HCT116 (cell line): ENCODE measurements around the gene SRCIN1. TPM values are rescaled to one million over a fixed set of nuclear protein-coding genes. Genes with fewer than 3 reads are reported as not detected.

ENCODE experiments used
- ATAC-seq: fragments of 200-7000 bp; cut with Tn5 transposase; 2 replicates; pipeline ENCODE4 v1.9.1; 2020; ENCODE audit warnings: mild to moderate bottlenecking, moderate library complexity
- BruUV-seq: library from RNA; stranded (reverse); fragments of 400-500 nt; replicated peaks from 2 replicates; lab custom pipeline; 2021; lab: Mats Ljungman, UMichigan
- CTCF ChIA-PET: fragments of 300-600 bp; sonication (Branson Sonifier 250); formaldehyde crosslinking; loops from one replicate; lab custom pipeline; 2021; ENCODE audit warnings: antibody characterized with exemption; lab: Charles Lee
- POLR2A ChIA-PET: fragments of 300-600, 350-600 bp; sonication (Branson Sonifier 250); formaldehyde crosslinking; loops from one replicate; lab custom pipeline; 2021; ENCODE audit warnings: antibody characterized with exemption; lab: Charles Lee
- RAD21 ChIA-PET, 2 experiments: fragments of 300-600 bp; sonication (Branson Sonifier 250); formaldehyde crosslinking; loops; one replicate each; lab custom pipeline; 2023; ENCODE audit warnings: low total read pairs in 2 of 2; ENCODE audit not compliant: uncharacterized antibody in 2 of 2, unreplicated experiment in 2 of 2, low non-redundant PET in 1 of 2; lab: Charles Lee
- DNase-seq: peaks from one replicate; pipeline ENCODE4 v3.0.0-alpha.2; 2010; ENCODE audit warnings: low read depth, low spot score
- H2AFZ ChIP-seq: fragments of 200-600 bp; shearing (Covaris generic), sonication (generic); 2 replicates; pipeline ENCODE4 v1.6.1; 2017; ENCODE audit warnings: low read depth, mixed run types, mixed read lengths, antibody characterized with exemption, low read length; ENCODE audit not compliant: poor library complexity, severe bottlenecking
- H3K27ac ChIP-seq: 2 replicates; pipeline ENCODE4 v1.5.1; 2012; ENCODE audit warnings: low read depth, low read length
- H3K27me3 ChIP-seq: fragments of 200-600 bp; sonication (generic); 2 replicates; pipeline ENCODE4 v1.6.1; 2016; ENCODE audit warnings: mixed run types, low read length, mixed read lengths; ENCODE audit not compliant: insufficient read depth
- H3K36me3 ChIP-seq, 2 experiments: fragments of 200-500 bp in 1 of 2; fragments of 200-600 bp in 1 of 2; sonication (Bioruptor generic) in 1 of 2; sonication (generic) in 1 of 2; 2 replicates each; pipeline versions ENCODE4 v1.5.1 to v1.6.1; 2014 to 2016; ENCODE audit warnings: low read length in 2 of 2, inconsistent platforms in 1 of 2, mixed read lengths in 1 of 2, mixed run types in 1 of 2; ENCODE audit not compliant: insufficient read depth in 2 of 2, control insufficient read depth in 1 of 2
- H3K4me1 ChIP-seq, 2 experiments: fragments of 200-600 bp in 1 of 2; sonication (generic) in 1 of 2; 2 replicates each; pipeline versions ENCODE4 v1.5.1 to v1.6.1; 2012 to 2017; ENCODE audit warnings: low read length in 2 of 2, inconsistent platforms in 1 of 2, mild to moderate bottlenecking in 1 of 2, mixed read lengths in 1 of 2, mixed run types in 1 of 2, moderate library complexity in 1 of 2; ENCODE audit not compliant: insufficient read depth in 2 of 2, control insufficient read depth in 1 of 2
- H3K4me2 ChIP-seq: fragments of 200-600 bp; sonication (generic); 2 replicates; pipeline ENCODE4 v1.6.1; 2017; ENCODE audit warnings: mixed run types, low read length, mixed read lengths
- H3K4me3 ChIP-seq, 2 experiments: fragments of 200-600 bp in 1 of 2; sonication (generic) in 1 of 2; replicated peaks in 1 of 2; 2 replicates each; pipeline ENCODE4 v1.5.1; 2011 to 2016; ENCODE audit warnings: low read length in 2 of 2, control low read depth in 1 of 2, low read depth in 1 of 2, mild to moderate bottlenecking in 1 of 2, mixed read lengths in 1 of 2, mixed run types in 1 of 2
- H3K79me2 ChIP-seq: fragments of 200-600 bp; sonication (generic); 2 replicates; pipeline ENCODE4 v1.6.1; 2017; ENCODE audit warnings: mild to moderate bottlenecking, mixed run types, low read length, moderate library complexity, mixed read lengths; ENCODE audit not compliant: insufficient read depth
- H3K9ac ChIP-seq: fragments of 200-600 bp; sonication (generic); 2 replicates; pipeline ENCODE4 v1.6.1; 2016; ENCODE audit warnings: low read length, mixed read lengths
- H3K9me2 ChIP-seq: fragments of 200-600 bp; sonication (generic), shearing (Covaris generic); 2 replicates; pipeline ENCODE4 v1.6.1; 2017; ENCODE audit warnings: mixed run types, mild to moderate bottlenecking, moderate library complexity; ENCODE audit not compliant: insufficient read depth
- H3K9me3 ChIP-seq, 2 experiments: fragments of 200-500 bp in 1 of 2; fragments of 200-600 bp in 1 of 2; sonication (Bioruptor generic) in 1 of 2; sonication (generic) in 1 of 2; 2 replicates each; pipeline ENCODE4 v1.6.1; 2014 to 2017; ENCODE audit warnings: low read length in 2 of 2, mixed read lengths in 2 of 2, inconsistent platforms in 1 of 2, low read depth in 1 of 2, mild to moderate bottlenecking in 1 of 2, mixed run types in 1 of 2, moderate library complexity in 1 of 2; ENCODE audit not compliant: control insufficient read depth in 1 of 2, insufficient read depth in 1 of 2
- H4K20me1 ChIP-seq: fragments of 200-600 bp; sonication (generic), shearing (Covaris generic); 2 replicates; pipeline ENCODE4 v1.6.1; 2017; ENCODE audit warnings: mixed run types, mild to moderate bottlenecking, moderate library complexity; ENCODE audit not compliant: insufficient read depth
- FOSL1 ChIP-seq: IDR thresholded peaks from 2 replicates; pipeline ENCODE4 v1.6.1; 2012; ENCODE audit warnings: low read depth
- intact Hi-C: fragments of 100-400 bp; cut with micrococcal nuclease; formaldehyde crosslinking; loops from 2 replicates; pipeline ENCODE4 v1.10.0; 2022
- total RNA-seq: library from RNA; stranded (reverse); gene quantifications from one replicate; pipeline ENCODE4 v1.2.1, GENCODE V29; 2021; ENCODE audit not compliant: unreplicated experiment
- TF ChIP-seq, protein P1 (sequence below): IDR thresholded peaks from 2 replicates; pipeline ENCODE4 v1.6.1; 2012
- TF ChIP-seq, protein P2 (sequence below), 3 experiments: fragments of 200-600 bp in 1 of 3; sonication (generic) in 1 of 3; IDR thresholded peaks in 2 of 3; conservative IDR thresholded peaks in 1 of 3; 2 replicates each; pipeline ENCODE4 v1.5.1; 2012 to 2017; ENCODE audit warnings: low read depth in 2 of 3, low read length in 2 of 3, antibody characterized with exemption in 1 of 3, borderline replicate concordance in 1 of 3, control low read depth in 1 of 3, mild to moderate bottlenecking in 1 of 3, mixed read lengths in 1 of 3, mixed run types in 1 of 3, moderate library complexity in 1 of 3; ENCODE audit not compliant: insufficient read depth in 1 of 3

The SRCIN1 gene
- total RNA-seq, 1 experiment from 2014 or later: 10.5 TPM

DNA sequence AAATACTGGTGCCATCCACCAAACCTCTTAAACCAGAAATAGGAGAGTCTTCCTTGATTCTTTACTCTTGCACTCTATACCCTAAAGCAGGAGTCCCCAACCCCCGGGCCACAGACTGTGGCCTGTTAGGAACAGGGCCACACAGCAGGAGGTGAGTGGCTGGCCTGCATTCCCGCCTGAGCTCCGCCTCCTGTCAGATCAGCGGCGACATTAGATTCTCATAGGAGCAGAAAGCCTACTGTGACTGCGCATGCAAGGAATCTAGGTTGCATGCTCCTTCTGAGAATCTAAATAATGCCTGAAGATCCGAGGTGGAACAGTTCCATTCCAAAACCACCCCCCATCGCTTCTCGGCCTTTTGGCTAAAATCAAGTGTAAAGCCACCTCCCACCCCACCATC lies 30.3 kb upstream of the SRCIN1 start:
- no peak overlapping the region for H3K4me3 ChIP-seq
- TF ChIP-seq, protein P1, sequence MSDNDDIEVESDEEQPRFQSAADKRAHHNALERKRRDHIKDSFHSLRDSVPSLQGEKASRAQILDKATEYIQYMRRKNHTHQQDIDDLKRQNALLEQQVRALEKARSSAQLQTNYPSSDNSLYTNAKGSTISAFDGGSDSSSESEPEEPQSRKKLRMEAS: 0 out of 2 replicates have a peak, but pooled peaks have one; percentile 25
- TF ChIP-seq, protein P2, sequence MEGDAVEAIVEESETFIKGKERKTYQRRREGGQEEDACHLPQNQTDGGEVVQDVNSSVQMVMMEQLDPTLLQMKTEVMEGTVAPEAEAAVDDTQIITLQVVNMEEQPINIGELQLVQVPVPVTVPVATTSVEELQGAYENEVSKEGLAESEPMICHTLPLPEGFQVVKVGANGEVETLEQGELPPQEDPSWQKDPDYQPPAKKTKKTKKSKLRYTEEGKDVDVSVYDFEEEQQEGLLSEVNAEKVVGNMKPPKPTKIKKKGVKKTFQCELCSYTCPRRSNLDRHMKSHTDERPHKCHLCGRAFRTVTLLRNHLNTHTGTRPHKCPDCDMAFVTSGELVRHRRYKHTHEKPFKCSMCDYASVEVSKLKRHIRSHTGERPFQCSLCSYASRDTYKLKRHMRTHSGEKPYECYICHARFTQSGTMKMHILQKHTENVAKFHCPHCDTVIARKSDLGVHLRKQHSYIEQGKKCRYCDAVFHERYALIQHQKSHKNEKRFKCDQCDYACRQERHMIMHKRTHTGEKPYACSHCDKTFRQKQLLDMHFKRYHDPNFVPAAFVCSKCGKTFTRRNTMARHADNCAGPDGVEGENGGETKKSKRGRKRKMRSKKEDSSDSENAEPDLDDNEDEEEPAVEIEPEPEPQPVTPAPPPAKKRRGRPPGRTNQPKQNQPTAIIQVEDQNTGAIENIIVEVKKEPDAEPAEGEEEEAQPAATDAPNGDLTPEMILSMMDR (IDR thresholded peaks at IDR 0.05 in 2 of 3, conservative IDR thresholded peaks at IDR 0.05 in 1 of 3; ENCODE audit: borderline replicate concordance in 1 of 3, insufficient read depth in 1 of 3, low read depth in 2 of 3, low read length in 2 of 3): no peak
- H3K9me3 ChIP-seq: no peaks in the 10 kb centered on the region
- H4K20me1 ChIP-seq: no peaks in the 10 kb centered on the region
- ChIA-PET RAD21 (no interaction called here), POLR2A (no interaction called here), CTCF (no interaction called here)
- H3K36me3 ChIP-seq: no peaks in the 10 kb centered on the region
- H3K4me1 ChIP-seq: peaks cover 5 to 8% of the 10 kb centered on the region in 2 experiments; a peak in 3 of 4 replicates
- H3K9me2 ChIP-seq: no peaks in the 10 kb centered on the region
- intact Hi-C loops: no loop called here
- H3K9ac ChIP-seq: no peak overlapping the region
- BruUV-seq: no TSS peak
- H2AFZ ChIP-seq: peak overlapping the region; percentile 62
- H3K4me2 ChIP-seq: peak overlapping the region; percentile 42
- H3K79me2 ChIP-seq: no peaks in the 10 kb centered on the region
- no peak overlapping the region for H3K27ac ChIP-seq
- DNase-seq: no peak
- ATAC-seq: peak; percentile 91
- no peaks in the 10 kb centered on the region for H3K27me3 ChIP-seq

DNA sequence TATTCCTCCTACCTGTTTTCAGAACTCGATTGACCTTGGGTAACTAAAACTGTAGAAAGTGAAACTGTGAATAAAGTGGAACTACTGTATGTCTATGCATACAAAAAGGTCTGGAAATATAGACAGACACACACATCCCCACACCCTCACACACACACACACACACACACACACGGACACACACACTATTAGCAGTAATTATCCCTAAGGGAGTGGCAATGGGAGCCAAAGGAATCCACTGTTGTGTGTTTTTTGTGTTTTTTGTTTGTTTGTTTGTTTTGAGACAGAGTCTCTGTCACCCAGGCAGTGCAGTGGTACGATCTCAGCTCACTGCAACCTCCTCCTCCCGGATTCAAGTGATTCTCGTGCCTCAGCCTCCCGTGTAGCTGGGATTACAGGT lies 26.6 kb upstream of the SRCIN1 start:
- no peak overlapping the region for H3K4me2 ChIP-seq
- no TSS peak for BruUV-seq
- H3K27me3 ChIP-seq: no peaks in the 10 kb centered on the region
- ChIA-PET CTCF (no interaction called here), RAD21 (no interaction called here), POLR2A (no interaction called here)
- H3K27ac ChIP-seq: no peak overlapping the region
- no peaks in the 10 kb centered on the region for H3K79me2 ChIP-seq
- no peak overlapping the region for H2AFZ ChIP-seq
- TF ChIP-seq FOSL1: no peak
- no peaks in the 10 kb centered on the region for H3K9me3 ChIP-seq
- H4K20me1 ChIP-seq: no peaks in the 10 kb centered on the region
- H3K36me3 ChIP-seq: no peaks in the 10 kb centered on the region
- no peak overlapping the region for H3K9ac ChIP-seq
- no peaks in the 10 kb centered on the region for H3K9me2 ChIP-seq
- DNase-seq (no peak), ATAC-seq (no peak)
- intact Hi-C loops: no loop called here
- H3K4me3 ChIP-seq: no peak overlapping the region
- peaks cover 5 to 12% of the 10 kb centered on the region in 2 experiments; a peak in 3 of 4 replicates for H3K4me1 ChIP-seq
